ENCODE measurements around the gene ADAMTSL3. TPM values are rescaled to one million over a fixed set of nuclear protein-coding genes. Genes with fewer than 3 reads are reported as not detected.

ADAMTSL3 gene
- total and polyA plus RNA-seq, 2 of the 8 experiments (the other 6 are each of a cell fraction or from before 2014, with no cell fraction given), result 0.35 to 1.4 TPM

- WGBS, 2 experiments (ENCODE audit: extremely low coverage in 1 of 2, insufficient coverage in 1 of 2, insufficient read length in 1 of 2, insufficient replicate concordance in 2 of 2, low coverage in 1 of 2, low lambda C conversion rate in 2 of 2, missing lambda C conversion rate in 1 of 2), result 99% methylated on average over 3 of the region's 3 CpGs; no CpG with 5 or more reads in 1 of the 2 experiments
- no peaks in the 10 kb centered on the region for H3K23me2 ChIP-seq (ENCODE audit: low read depth, low read length)
- no peaks in the 10 kb centered on the region for H3K79me2 ChIP-seq (ENCODE audit: control insufficient read depth in 1 of 2, insufficient read depth in 2 of 2, low read length in 2 of 2)
- FAIRE-seq (no peak), DNase-seq (ENCODE audit: low read depth in 1 of 2, low spot score in 2 of 2) (no peak)
- H2AFZ ChIP-seq (ENCODE audit: low read length), result no peak overlapping the region
- no peak overlapping the region for H3K23ac ChIP-seq (ENCODE audit: insufficient read length)
- H3K4me2 ChIP-seq (ENCODE audit: insufficient read depth in 1 of 2, low read depth in 2 of 2, low read length in 2 of 2), result no peak overlapping the region
- H3K18ac ChIP-seq (ENCODE audit: extremely low read depth, low read length), result no peak overlapping the region
- no peak overlapping the region for H2BK15ac ChIP-seq (ENCODE audit: low read length)
- CTCF ChIA-PET (ENCODE audit: partially characterized antibody), result interaction anchor here (0.5 to 2.4 kb wide), 5 partner anchors 11 to 262 kb away, joined by 3 to 6 read pairs (median 6); no protein-coding TSS in a partner anchor
- no peak overlapping the region for H2BK120ac ChIP-seq (replicated peaks; ENCODE audit: low read depth, low read length)
- POLR2A ChIA-PET (ENCODE audit: partially characterized antibody), result no interaction called here
- no peak overlapping the region for H3K56ac ChIP-seq (replicated peaks; ENCODE audit: insufficient read length, low read depth, low read length)
- H4K91ac ChIP-seq (replicated peaks; ENCODE audit: insufficient read length, low read length), result no peak overlapping the region
- no peak overlapping the region for H3K4ac ChIP-seq (replicated peaks; ENCODE audit: insufficient read length, low read depth, low read length)
- H3K4me3 ChIP-seq (ENCODE audit: extremely low read depth in 1 of 4, insufficient read depth in 2 of 4, low read depth in 3 of 4, low read length in 4 of 4), result no peak overlapping the region
- no peak overlapping the region for H2BK12ac ChIP-seq (ENCODE audit: low read depth, low read length)
- no peaks in the 10 kb centered on the region for H3K27me3 ChIP-seq (replicated peaks in 1 of 4; ENCODE audit: control insufficient read depth in 3 of 4, extremely low read depth in 1 of 4, insufficient read depth in 3 of 4, low read length in 3 of 4)
- H3K79me1 ChIP-seq (ENCODE audit: low read depth, low read length), result no peaks in the 10 kb centered on the region
- no peak overlapping the region for H4K8ac ChIP-seq (ENCODE audit: extremely low read depth, insufficient read depth, low read length)
- no peak overlapping the region for H3K9ac ChIP-seq (replicated peaks in 1 of 4; ENCODE audit: extremely low read depth in 1 of 4, low read depth in 3 of 4, low read length in 3 of 4)
- H3K27ac ChIP-seq (ENCODE audit: low read depth, low read length), result no peak overlapping the region
- H3K14ac ChIP-seq (ENCODE audit: insufficient read length), result no peak overlapping the region
- no peak overlapping the region for H2BK20ac ChIP-seq (ENCODE audit: low read length)
- no peak overlapping the region for H2AK5ac ChIP-seq (ENCODE audit: low read depth, low read length)
- no peak overlapping the region for H4K5ac ChIP-seq (ENCODE audit: insufficient read length, low read depth, low read length)
- H4K20me1 ChIP-seq (replicated peaks in 1 of 2; ENCODE audit: control insufficient read depth in 1 of 2, insufficient read depth in 2 of 2, low read length in 2 of 2), result peaks cover 0 to 2% of the 10 kb centered on the region in 2 experiments
- H3K9me3 ChIP-seq (ENCODE audit: insufficient read depth in 2 of 2, low read depth in 1 of 2, low read length in 1 of 2), result 0 out of 4 replicates have a peak, but pooled peaks cover 0 to 3% of the 10 kb centered on the region in 2 experiments
- no peak overlapping the region for H2BK5ac ChIP-seq (ENCODE audit: low read depth, low read length)
- no peaks in the 10 kb centered on the region for H3K4me1 ChIP-seq (replicated peaks in 1 of 4; ENCODE audit: control insufficient read depth in 3 of 4, insufficient read depth in 4 of 4, low read length in 3 of 4)
- no peaks in the 10 kb centered on the region for H3K36me3 ChIP-seq (ENCODE audit: control insufficient read depth in 2 of 4, insufficient read depth in 4 of 4, low read length in 3 of 4)
- TF ChIP-seq CHD2 (IDR thresholded peaks at IDR 0.05; ENCODE audit: low read length), result no peak
- TF ChIP-seq RFX5 (IDR thresholded peaks at IDR 0.05; ENCODE audit: borderline replicate concordance, low read depth, low read length), result no peak
- TF ChIP-seq SIN3A (conservative IDR thresholded peaks at IDR 0.05 in 1 of 2, IDR thresholded peaks at IDR 0.05 in 1 of 2; ENCODE audit: low read depth in 1 of 2, low read length in 2 of 2), result no peak
- TF ChIP-seq TEAD4 (IDR thresholded peaks at IDR 0.05; ENCODE audit: low read depth, low read length), result no peak
- TF ChIP-seq ATF2 (IDR thresholded peaks at IDR 0.05; ENCODE audit: low read length), result no peak
- TF ChIP-seq TAF1 (IDR thresholded peaks at IDR 0.05; ENCODE audit: low read depth, low read length), result no peak
- TF ChIP-seq BCL11A (IDR thresholded peaks at IDR 0.05; ENCODE audit: low read depth in 2 of 2, low read length in 2 of 2), result no peak
- TF ChIP-seq SAP30 (IDR thresholded peaks at IDR 0.05; ENCODE audit: insufficient read depth, insufficient replicate concordance, low read length), result no peak
- TF ChIP-seq FOSL1 (IDR thresholded peaks at IDR 0.05; ENCODE audit: insufficient read depth, low read depth, low read length), result no peak
- no peak for TF ChIP-seq CTBP2 (IDR thresholded peaks at IDR 0.05; ENCODE audit: borderline replicate concordance, insufficient read depth, insufficient read length, low read length)
- no peak for TF ChIP-seq CEBPB (IDR thresholded peaks at IDR 0.05; ENCODE audit: low read depth, low read length)
These were observed 201.2 kb downstream of the ADAMTSL3 start for GRCh38 chr15:83854950-83855707.
